ENCODE data around the gene LTK. TPM values are rescaled to one million over a fixed set of nuclear protein-coding genes. Genes with fewer than 3 reads are reported as not detected.

Gene LTK
- total and polyA plus RNA-seq, 2 of the 8 experiments (the other 6 are each of a cell fraction or from before 2014, with no cell fraction given), result 0.05 to 0.19 TPM

DNA sequence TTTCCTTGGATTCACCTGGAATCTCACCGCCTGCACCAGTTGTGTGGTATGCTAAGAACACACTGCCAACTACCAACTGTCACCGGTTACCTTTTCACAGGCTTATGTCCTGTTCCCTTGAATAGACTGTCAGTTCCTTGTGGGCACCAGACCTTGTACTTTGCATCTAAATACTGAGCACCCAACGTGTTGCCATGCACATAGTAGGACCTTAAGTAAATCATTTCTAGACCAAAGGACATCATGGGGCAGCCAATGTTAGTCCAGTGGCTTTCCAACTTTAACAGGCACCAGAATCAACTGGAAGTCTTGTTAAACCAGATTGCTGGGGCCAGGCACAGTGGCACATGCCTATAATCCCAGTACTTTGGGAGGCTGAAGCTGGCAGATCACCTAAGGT is 31.6 kb upstream of the LTK start:
- no peak overlapping the region for H3K9ac ChIP-seq (replicated peaks in 1 of 4; ENCODE audit: extremely low read depth in 1 of 4, low read depth in 3 of 4, low read length in 3 of 4)
- no peak overlapping the region for H2BK20ac ChIP-seq (ENCODE audit: low read length)
- no peak overlapping the region for H3K23ac ChIP-seq (ENCODE audit: insufficient read length)
- no peak overlapping the region for H4K8ac ChIP-seq (ENCODE audit: extremely low read depth, insufficient read depth, low read length)
- H3K79me2 ChIP-seq (ENCODE audit: control insufficient read depth in 1 of 2, insufficient read depth in 2 of 2, low read length in 2 of 2), result peaks cover 0 to 13% of the 10 kb centered on the region in 2 experiments; a peak in 2 of 4 replicates
- peaks cover 2% of the 10 kb centered on the region; the same call in 1 of the 2 replicates for H3K79me1 ChIP-seq (ENCODE audit: low read depth, low read length)
- H3K4me3 ChIP-seq (ENCODE audit: extremely low read depth in 1 of 4, insufficient read depth in 2 of 4, low read depth in 3 of 4, low read length in 4 of 4), result no peak overlapping the region
- H3K23me2 ChIP-seq (ENCODE audit: low read depth, low read length), result no peaks in the 10 kb centered on the region
- no peak overlapping the region for H2BK15ac ChIP-seq (ENCODE audit: low read length)
- no peak overlapping the region for H2BK12ac ChIP-seq (ENCODE audit: low read depth, low read length)
- H3K14ac ChIP-seq (ENCODE audit: insufficient read length), result no peak overlapping the region
- H2BK120ac ChIP-seq (replicated peaks; ENCODE audit: low read depth, low read length), result no peak overlapping the region
- H4K5ac ChIP-seq (ENCODE audit: insufficient read length, low read depth, low read length), result no peak overlapping the region
- ChIA-PET POLR2A (ENCODE audit: partially characterized antibody) (interaction anchor here (1.7 to 2.1 kb wide), 4 partner anchors 13 to 40 kb away, joined by 5 to 18 read pairs (median 10); no protein-coding TSS in a partner anchor), CTCF (ENCODE audit: partially characterized antibody) (no interaction called here)
- WGBS, 2 experiments (ENCODE audit: extremely low coverage in 1 of 2, insufficient coverage in 1 of 2, insufficient read length in 1 of 2, insufficient replicate concordance in 2 of 2, low coverage in 1 of 2, low lambda C conversion rate in 2 of 2, missing lambda C conversion rate in 1 of 2), result 90% methylated on average over 3 of the region's 3 CpGs; no CpG with 5 or more reads in 1 of the 2 experiments
- no peak overlapping the region for H2AK5ac ChIP-seq (ENCODE audit: low read depth, low read length)
- no peak for FAIRE-seq
- no peak overlapping the region for H3K56ac ChIP-seq (replicated peaks; ENCODE audit: insufficient read length, low read depth, low read length)
- no peak overlapping the region for H3K4ac ChIP-seq (replicated peaks; ENCODE audit: insufficient read length, low read depth, low read length)
- H2AFZ ChIP-seq (ENCODE audit: low read length), result no peak overlapping the region
- no peaks in the 10 kb centered on the region for H3K36me3 ChIP-seq (ENCODE audit: control insufficient read depth in 2 of 4, insufficient read depth in 4 of 4, low read length in 3 of 4)
- no peak overlapping the region for H4K91ac ChIP-seq (replicated peaks; ENCODE audit: insufficient read length, low read length)
- DNase-seq (ENCODE audit: low read depth in 1 of 2, low spot score in 2 of 2), result no peak
- no peak overlapping the region for H3K4me2 ChIP-seq (ENCODE audit: insufficient read depth in 1 of 2, low read depth in 2 of 2, low read length in 2 of 2)
- peaks cover 0 to 3% (median 1%) of the 10 kb centered on the region in 4 experiments; a peak in 1 of 7 replicates for H3K27me3 ChIP-seq (replicated peaks in 1 of 4; ENCODE audit: control insufficient read depth in 3 of 4, extremely low read depth in 1 of 4, insufficient read depth in 3 of 4, low read length in 3 of 4)
- TF ChIP-seq SUZ12 (IDR thresholded peaks at IDR 0.05; ENCODE audit: low read length) (no peak), GABPA (IDR thresholded peaks at IDR 0.05; ENCODE audit: borderline replicate concordance, insufficient read depth, low read length) (no peak), CEBPB (IDR thresholded peaks at IDR 0.05; ENCODE audit: low read depth, low read length) (no peak), TBP (IDR thresholded peaks at IDR 0.05; ENCODE audit: low read depth, low read length) (no peak), POLR2A (IDR thresholded peaks at IDR 0.05; ENCODE audit: control extremely low read depth in 1 of 2, low read depth in 2 of 2, low read length in 2 of 2) (no peak), SP4 (IDR thresholded peaks at IDR 0.05; ENCODE audit: low read length) (no peak), SAP30 (IDR thresholded peaks at IDR 0.05; ENCODE audit: insufficient read depth, insufficient replicate concordance, low read length) (no peak), EGR1 (IDR thresholded peaks at IDR 0.05; ENCODE audit: borderline replicate concordance, low read depth, low read length) (no peak), JUN (IDR thresholded peaks at IDR 0.05; ENCODE audit: low read depth, low read length) (no peak), SIRT6 (IDR thresholded peaks at IDR 0.05; ENCODE audit: low read length) (no peak), RBBP5 (IDR thresholded peaks at IDR 0.05; ENCODE audit: borderline replicate concordance, low read depth, low read length) (no peak)
- no peak overlapping the region for H3K18ac ChIP-seq (ENCODE audit: extremely low read depth, low read length)
- H4K20me1 ChIP-seq (replicated peaks in 1 of 2; ENCODE audit: control insufficient read depth in 1 of 2, insufficient read depth in 2 of 2, low read length in 2 of 2), result no peaks in the 10 kb centered on the region
- no peak overlapping the region for H3K27ac ChIP-seq (ENCODE audit: low read depth, low read length)
- no peak overlapping the region for H2BK5ac ChIP-seq (ENCODE audit: low read depth, low read length)
- no peaks in the 10 kb centered on the region; a peak in 2 of 7 replicates for H3K4me1 ChIP-seq (replicated peaks in 1 of 4; ENCODE audit: control insufficient read depth in 3 of 4, insufficient read depth in 4 of 4, low read length in 3 of 4)
- no peaks in the 10 kb centered on the region for H3K9me3 ChIP-seq (ENCODE audit: insufficient read depth in 2 of 2, low read depth in 1 of 2, low read length in 1 of 2)

Measured in H1 (cell line).